GM04504 (cell line): Measurements from ENCODE around the gene NASP.

Source experiments
- DNase-seq: peaks from one replicate; pipeline ENCODE4 v3.0.0-alpha.2; 2012; ENCODE audit warnings: low read depth

NASP gene

GRCh38 chr1:45583666-45584350, at the start of gene NASP:
Gene NASP, plus strand, starts transcription at chr1:45584041. Its CDS starts 106 bp downstream, at chr1:45584147.
- DNase-seq = peak; percentile 55

- no peak for DNase-seq
Observed at GRCh38 chr1:45535988-45536766, 47.7 kb upstream of the NASP start.

- DNase-seq = no peak
Observed at GRCh38 chr1:45536886-45537285, 47.0 kb upstream of the NASP start.

DNA sequence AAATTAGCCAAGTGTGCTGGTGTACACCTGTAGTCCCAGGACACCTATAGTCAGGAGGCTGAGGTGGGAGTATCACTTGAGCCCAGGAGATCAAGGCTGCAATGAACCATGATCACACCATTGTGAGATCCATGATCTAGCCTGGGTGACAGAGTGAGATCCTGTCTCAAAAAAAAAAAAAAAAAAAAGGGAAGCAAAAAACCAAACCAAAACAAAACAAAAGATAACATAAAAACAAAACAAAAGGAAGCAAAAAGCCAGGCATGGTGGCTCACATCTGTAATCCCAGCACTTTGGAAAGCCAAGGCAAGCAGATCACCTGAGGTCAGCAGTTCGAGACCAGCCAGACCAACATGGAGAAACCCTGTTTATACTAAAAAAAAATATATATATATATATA, 42.6 kb upstream of the NASP start:
- no peak for DNase-seq

- no peak for DNase-seq
Observed at GRCh38 chr1:45542591-45542990, 41.2 kb upstream of the NASP start.

DNA sequence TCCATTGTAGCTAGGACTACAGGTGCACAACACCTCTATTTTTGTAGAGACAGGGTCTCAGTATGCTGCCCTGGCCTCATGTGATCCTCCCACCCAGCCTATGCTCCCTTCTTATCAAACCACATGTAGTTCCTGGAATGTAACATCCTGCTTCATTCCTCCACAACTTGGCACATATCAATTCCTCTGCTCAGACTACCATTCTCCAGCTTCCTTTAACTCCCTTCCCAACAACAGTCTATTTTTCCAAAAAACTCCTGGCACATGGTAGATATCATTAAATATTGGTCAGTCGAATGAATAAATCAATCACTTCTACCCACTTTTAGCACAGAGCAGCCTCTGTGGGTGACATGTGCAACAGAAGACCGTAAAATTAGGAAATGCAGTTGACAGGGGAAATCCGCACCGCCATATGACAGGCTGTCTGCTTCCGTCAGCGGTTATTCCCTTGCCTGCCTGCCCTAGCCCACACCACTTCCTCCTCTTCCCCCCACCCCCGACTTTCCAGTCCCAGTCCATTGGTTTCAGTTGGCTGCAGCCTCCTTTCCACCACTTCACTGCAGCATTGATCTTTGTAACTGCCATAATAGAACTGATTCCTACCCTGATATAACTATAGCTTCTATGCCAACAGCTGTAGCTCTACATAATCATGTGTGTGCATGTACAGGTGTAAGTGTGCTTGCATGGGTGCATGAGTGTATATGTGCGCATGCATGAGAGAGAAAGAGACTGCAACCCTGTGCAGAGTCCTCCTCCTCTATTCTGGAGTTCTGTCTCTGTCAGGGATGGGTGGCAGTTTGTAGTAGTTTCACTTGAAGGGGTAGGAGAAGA, 40.0 kb upstream of the NASP start:
- no peak for DNase-seq

- DNase-seq = no peak
Observed at GRCh38 chr1:45544530-45544929, 39.3 kb upstream of the NASP start.

- no peak for DNase-seq
Observed at GRCh38 chr1:45545019-45545493, 38.8 kb upstream of the NASP start.

- no peak for DNase-seq
Observed at GRCh38 chr1:45545553-45546310, 38.1 kb upstream of the NASP start.

DNA sequence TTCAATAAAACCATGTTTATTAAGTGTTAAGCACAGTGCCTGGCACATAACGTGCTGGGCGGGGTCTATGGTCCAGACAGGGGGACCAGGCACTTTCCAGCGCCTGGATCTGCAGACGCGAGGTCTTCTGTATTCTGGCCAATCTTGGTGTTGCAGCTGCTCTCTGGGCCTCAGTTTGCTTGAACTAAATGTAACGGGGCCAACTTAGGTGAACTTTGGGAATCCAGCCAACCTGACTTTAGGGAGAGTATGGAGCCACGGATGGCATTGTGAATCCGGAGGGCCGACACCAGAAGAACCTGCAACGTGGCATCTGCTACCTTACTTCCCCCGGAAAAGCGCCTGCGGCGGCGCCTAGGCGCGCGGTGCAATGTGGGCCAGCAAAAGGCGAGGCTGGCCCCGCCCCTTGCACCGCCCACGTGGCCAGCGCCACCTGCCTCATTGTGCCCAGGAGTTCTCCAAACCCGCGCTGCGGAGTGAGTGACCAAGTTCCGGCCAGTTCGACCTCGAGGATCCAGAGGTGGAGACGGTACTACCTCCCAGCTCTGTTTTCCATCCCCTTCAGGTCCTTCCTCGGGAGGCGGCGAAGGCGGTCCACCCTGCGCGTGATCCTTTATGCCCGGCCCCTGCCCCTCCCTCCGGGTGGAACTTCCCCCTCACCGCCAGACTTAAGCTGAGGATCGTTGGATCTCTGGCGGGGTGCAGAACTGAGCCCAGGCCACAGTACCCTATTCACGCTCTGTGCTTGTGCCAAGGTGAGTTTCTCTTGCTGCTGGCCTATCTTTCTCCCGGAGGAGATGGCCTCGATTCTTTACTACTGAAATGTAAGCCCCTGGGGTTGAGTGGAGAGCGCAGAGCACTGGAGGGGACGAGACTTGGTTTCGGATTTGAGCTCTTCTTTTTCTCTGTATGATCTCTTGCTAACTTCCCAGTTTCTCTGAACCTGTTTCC, 33.2 kb upstream of the NASP start, which contains the start of gene AKR1A1:
Gene AKR1A1, plus strand, starts transcription at position 426 of the 951 bp plus-strand sequence. CDS start 10,969 bp downstream, outside the sequence.
- DNase-seq = peak; percentile 65

DNA sequence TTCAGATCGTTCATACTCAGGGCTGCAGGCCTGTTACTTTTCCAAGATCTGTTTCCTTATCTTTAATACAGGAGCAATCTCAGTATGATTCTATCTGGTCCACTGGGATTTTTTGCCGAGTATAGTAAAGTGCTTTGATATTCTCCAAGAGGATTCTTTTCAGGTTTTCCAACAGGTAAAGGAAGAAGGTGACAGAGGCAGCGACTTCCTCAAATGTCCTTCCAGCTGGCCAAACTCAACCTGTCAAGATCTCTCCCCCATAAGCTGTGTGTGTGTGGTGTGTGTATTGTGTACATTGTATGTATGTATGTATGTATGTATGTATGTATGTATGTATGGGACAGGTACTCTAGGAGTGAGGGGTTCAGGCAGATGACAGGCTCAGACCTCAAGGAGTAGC, 32.2 kb upstream of the NASP start:
- no peak for DNase-seq

DNA sequence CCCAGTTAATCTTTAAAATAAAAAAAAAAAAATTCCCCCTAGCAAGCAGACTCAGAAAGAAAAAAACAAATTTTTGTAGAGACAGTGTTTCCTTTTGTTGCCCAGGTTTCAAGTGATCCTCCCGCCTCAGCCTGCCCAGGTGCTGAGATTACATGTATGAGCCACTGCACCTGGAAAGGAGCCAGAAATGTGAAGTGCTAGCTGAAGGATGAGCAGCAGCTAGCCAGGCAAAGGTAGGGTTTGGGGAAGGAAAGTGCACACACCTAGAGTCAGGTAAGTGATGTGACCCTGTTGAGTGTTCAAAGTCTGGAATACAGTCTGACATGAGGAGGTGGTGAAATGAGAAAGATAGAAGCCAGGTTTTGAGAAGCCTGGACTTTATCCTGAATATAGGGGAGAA, 31.5 kb upstream of the NASP start:
- DNase-seq = no peak

DNA sequence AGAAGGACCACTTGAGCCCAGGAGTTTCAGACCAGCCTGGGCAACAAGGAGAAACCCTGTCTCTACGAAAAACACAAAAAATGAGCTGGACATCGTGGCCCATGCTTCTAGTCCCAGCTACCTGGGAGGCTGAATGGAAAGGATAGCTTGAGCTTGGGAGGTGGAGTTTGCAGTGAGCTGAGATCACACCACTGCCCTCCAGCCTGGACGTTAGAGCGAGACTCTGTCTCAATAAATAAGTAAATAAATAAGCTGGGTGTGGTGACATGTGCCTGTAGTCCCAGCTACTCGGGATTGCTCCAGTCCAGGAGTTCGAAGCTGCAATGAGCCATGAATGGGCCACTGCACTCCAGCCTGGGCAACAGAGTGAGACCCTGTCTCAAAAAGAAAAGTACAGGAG, 29.6 kb upstream of the NASP start:
- no peak for DNase-seq

DNA sequence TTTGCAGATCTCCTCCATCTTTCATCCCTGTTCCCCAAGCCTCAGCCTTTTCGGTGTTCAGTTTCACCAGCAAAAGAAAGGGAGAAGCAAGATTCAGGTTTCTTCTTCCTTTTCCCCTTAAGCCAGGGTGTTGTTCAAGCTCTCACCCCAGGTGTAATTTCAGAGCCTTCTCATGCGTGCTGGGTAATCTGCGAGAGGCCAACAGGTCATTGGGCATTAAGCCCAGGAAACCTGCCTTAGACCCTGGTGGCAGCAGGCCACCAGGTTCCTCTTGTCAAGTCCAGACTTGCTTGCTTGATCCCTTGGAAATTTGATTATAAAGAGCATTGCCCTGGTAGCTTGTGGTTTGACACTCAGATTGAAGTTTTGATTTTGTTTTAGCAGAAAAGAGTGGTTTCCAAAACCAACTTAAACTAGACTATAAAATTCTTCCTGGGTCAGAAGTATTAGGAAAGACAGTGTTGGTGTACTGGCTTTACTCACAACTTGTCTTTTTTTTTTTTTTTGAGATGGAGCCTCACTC, 26.4 kb upstream of the NASP start:
- DNase-seq = no peak

DNA sequence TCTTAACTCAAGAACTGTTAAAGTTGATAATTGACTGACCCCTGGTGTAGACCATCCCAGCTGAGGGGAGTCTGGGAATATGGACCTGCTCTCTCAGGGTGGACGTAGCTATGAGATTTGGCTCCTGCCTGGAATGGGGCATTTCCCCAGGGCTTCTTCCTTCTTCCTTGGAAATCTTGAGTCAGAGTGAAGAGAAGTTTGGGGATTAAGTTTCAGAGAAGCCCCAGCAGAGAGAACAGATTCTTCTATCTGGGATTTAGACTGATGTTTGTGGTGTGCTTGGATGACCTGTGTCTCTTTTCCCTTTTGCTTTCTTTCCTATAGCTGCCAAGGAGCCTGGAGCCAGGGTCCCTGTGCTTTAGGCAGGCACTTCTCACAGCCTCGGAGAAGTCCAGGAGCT, 20.0 kb upstream of the NASP start:
- DNase-seq = no peak

- no peak for DNase-seq
Observed at GRCh38 chr1:45566722-45567121, 17.1 kb upstream of the NASP start.

DNA sequence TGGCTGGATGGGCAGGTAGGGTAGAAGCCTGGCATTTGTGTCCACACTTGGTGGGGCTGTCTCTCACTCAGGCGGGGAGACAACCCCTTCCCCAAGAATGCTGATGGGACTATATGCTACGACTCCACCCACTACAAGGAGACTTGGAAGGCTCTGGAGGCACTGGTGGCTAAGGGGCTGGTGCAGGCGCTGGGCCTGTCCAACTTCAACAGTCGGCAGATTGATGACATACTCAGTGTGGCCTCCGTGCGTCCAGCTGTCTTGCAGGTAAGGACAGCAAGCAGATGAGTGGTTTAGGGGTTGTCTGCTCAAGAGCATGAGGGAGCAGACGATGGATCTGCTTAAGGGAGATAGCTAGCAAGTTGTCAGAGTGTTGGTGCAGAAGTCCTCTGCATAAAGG, 15.9 kb upstream of the NASP start:
- DNase-seq = no peak

- no peak for DNase-seq
Observed at GRCh38 chr1:45568421-45568820, 15.4 kb upstream of the NASP start.

DNA sequence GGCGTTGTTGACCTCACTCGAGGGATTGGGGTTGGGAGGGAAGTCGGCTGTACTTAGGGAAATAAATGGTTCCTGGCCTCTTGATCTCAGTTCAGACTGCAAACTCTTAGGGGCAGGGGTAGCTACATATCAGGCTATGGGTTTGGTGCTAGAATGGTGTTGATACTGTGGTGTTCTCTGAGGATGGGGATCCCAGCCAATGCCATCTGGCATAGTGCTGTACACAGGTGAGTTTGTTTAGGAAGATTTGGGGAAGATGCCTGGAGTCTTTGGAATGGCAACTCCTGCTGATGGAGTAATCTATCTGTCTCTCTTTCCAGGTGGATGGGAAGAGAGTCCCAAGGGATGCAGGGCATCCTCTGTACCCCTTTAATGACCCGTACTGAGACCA, 14.3 kb upstream of the NASP start:
- no peak for DNase-seq

DNA sequence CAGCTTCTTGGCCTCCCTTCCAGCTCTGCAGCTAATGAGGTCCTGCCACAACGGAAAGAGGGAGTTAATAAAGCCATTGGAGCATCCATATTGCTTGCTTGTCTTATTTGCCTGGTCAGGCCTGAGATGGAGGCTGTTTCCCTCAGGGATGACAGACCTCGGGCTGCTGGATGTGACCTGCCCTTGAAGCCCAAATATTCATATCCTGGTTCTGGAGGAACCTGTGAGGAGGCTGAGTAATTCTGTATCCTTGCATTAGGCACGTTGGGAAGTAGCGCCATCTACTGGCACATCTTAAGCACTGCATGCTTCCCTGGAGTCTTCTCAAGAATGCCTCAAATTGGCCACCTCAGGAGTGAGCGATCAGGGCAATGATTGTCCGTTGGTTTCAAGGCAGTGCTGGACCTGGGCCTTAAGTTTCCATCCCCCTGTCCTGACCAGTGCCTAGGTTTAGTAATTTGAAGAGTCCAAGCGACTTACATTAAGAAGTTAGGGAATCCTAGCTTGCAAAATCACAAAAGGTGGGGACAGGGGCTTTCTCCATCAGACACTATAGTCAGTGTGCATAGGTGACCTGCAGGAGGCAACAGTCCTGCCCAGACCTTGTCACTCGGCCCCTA, 13.8 kb upstream of the NASP start:
- peak; percentile 54 for DNase-seq
